Measurements from ENCODE around the gene OR1D5. TPM values are rescaled to one million over a fixed set of nuclear protein-coding genes. Genes with fewer than 3 reads are reported as not detected.
"Not testable (repeated sequence)": the region's sequence is repeated elsewhere in the genome, so short reads cannot be mapped to it uniquely, and the experiment has no call there.

The OR1D5 gene
- total and polyA plus RNA-seq, 4 experiments from 2014 or later = not detected

GRCh38 chr17:3032258-3033247 is 30.9 kb downstream of the OR1D5 start:
- Histone ChIP-seq H3K4me3 (ENCODE audit: low read length in 2 of 2) (no peak overlapping the region), H3K9me3 (ENCODE audit: control insufficient read depth in 1 of 2, low read length in 2 of 2) (no peaks in the 10 kb centered on the region), H3K36me3 (ENCODE audit: insufficient read depth, low read length) (peaks cover 13% of the 10 kb centered on the region), H3K27me3 (ENCODE audit: insufficient read depth, low read length) (no peaks in the 10 kb centered on the region), H3K27ac (ENCODE audit: low read depth, low read length) (no peak overlapping the region), H3K4me1 (ENCODE audit: insufficient read depth, low read length) (no peaks in the 10 kb centered on the region)
- no peak overlapping the region for H3K4me3 Mint-ChIP-seq
- peaks cover 38 to 39% of the 10 kb centered on the region in 2 donors for H3K36me3 Mint-ChIP-seq
- CTCF ChIA-PET (ENCODE audit: partially characterized antibody) = no interaction called here
- POLR2A ChIA-PET (ENCODE audit: partially characterized antibody) = no interaction called here
- H3K4me1 Mint-ChIP-seq = peaks cover 0 to 3% (median 0%) of the 10 kb centered on the region in 4 donors
- peaks cover 0 to 3% (median 0%) of the 10 kb centered on the region in 8 donors for H3K9me3 Mint-ChIP-seq
- H3K27me3 Mint-ChIP-seq = no peaks in the 10 kb centered on the region
- no peak overlapping the region for H3K27ac Mint-ChIP-seq
- intact Hi-C loops (cut with micrococcal nuclease) = no loop called here
- DNase-seq = no peak

- H3K4me1 ChIP-seq (ENCODE audit: insufficient read depth, low read length); H3K4me1 Mint-ChIP-seq; H3K9me3 Mint-ChIP-seq; H3K27ac ChIP-seq (ENCODE audit: low read depth, low read length); H3K9me3 ChIP-seq (ENCODE audit: control insufficient read depth in 1 of 2, low read length in 2 of 2); H3K27ac Mint-ChIP-seq; H3K27me3 ChIP-seq (ENCODE audit: insufficient read depth, low read length); intact Hi-C loops (cut with micrococcal nuclease); H3K27me3 Mint-ChIP-seq; DNase-seq; POLR2A ChIA-PET (ENCODE audit: partially characterized antibody); H3K4me3 ChIP-seq (ENCODE audit: low read length in 2 of 2); H3K4me3 Mint-ChIP-seq: not testable (repeated sequence)
- H3K36me3 Mint-ChIP-seq = peaks cover 39 to 48% of the 10 kb centered on the region in 2 donors
- H3K36me3 ChIP-seq (ENCODE audit: insufficient read depth, low read length) = peaks cover 27% of the 10 kb centered on the region
- CTCF ChIA-PET (ENCODE audit: partially characterized antibody) = interaction anchor here (1.5 kb wide), 1 partner anchor 18 kb away, joined by 3 read pairs; no protein-coding TSS in a partner anchor
Observed at GRCh38 chr17:3030852-3031470, 32.4 kb downstream of the OR1D5 start.

- Mint-ChIP-seq H3K4me3 (no peak overlapping the region), H3K4me1 (no peaks in the 10 kb centered on the region), H3K27ac (no peak overlapping the region), H3K9me3 (peaks cover 0 to 3% (median 0%) of the 10 kb centered on the region in 8 donors), H3K27me3 (no peaks in the 10 kb centered on the region), H3K36me3 (peaks cover 36 to 46% of the 10 kb centered on the region in 2 donors)
- H3K9me3 ChIP-seq (ENCODE audit: control insufficient read depth in 1 of 2, low read length in 2 of 2) = no peaks in the 10 kb centered on the region
- no peaks in the 10 kb centered on the region for H3K27me3 ChIP-seq (ENCODE audit: insufficient read depth, low read length)
- no peak for DNase-seq
- no peaks in the 10 kb centered on the region for H3K4me1 ChIP-seq (ENCODE audit: insufficient read depth, low read length)
- H3K4me3 ChIP-seq (ENCODE audit: low read length in 2 of 2) = no peak overlapping the region
- peaks cover 32% of the 10 kb centered on the region for H3K36me3 ChIP-seq (ENCODE audit: insufficient read depth, low read length)
- POLR2A ChIA-PET (ENCODE audit: partially characterized antibody) = no interaction called here
- intact Hi-C loops (cut with micrococcal nuclease) = no loop called here
- CTCF ChIA-PET (ENCODE audit: partially characterized antibody) = no interaction called here
- no peak overlapping the region for H3K27ac ChIP-seq (ENCODE audit: low read depth, low read length)
Observed at GRCh38 chr17:3030096-3030495, 33.3 kb downstream of the OR1D5 start.

- H3K27me3 Mint-ChIP-seq = no peaks in the 10 kb centered on the region
- no peaks in the 10 kb centered on the region for H3K9me3 ChIP-seq (ENCODE audit: control insufficient read depth in 1 of 2, low read length in 2 of 2)
Observed at GRCh38 chr17:3029213-3029913, 34.0 kb downstream of the OR1D5 start.

DNA sequence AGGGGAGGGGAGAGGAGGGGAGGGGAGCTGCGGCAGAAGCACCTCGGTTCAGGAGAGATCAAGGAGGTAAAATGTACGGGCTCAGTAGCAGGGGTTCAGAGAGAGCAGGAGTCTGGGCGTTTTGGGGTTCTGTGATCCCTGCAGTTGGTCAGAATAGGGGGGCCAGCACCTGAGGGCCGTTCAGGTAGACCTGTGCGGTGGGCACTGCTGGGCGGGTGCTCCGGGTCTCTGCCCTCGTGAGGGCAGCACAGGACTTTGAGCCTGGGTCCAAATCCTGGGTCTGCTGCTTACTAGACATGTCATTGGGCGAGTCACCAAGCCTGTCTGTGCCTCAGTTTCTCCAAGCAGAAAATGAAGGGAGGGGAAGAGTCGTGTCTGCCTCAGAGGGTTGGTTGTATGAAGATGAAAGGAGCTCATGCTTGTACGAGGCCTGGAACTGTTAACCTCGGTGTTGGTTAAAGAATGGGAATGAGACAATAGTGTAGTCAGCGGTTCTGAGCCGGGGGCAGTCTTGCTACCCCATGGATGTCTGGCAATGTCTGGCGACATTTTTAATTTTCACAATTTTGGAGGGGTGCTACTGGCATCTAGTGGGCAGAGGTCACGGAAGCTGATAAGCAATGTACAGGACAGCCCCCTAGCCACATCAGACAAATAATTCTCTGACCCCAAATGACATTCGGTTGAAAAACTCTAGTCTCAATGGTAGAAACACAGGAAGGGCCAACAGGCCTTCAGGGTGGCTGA is 35.4 kb downstream of the OR1D5 start:
- ChIA-PET CTCF (ENCODE audit: partially characterized antibody) (no interaction called here), POLR2A (ENCODE audit: partially characterized antibody) (no interaction called here)
- Mint-ChIP-seq H3K36me3 (peaks cover 44 to 56% of the 10 kb centered on the region in 2 donors), H3K27ac (no peak overlapping the region), H3K9me3 (peaks cover 0 to 8% (median under 1%) of the 10 kb centered on the region in 8 donors), H3K4me1 (peaks cover 0 to 2% (median under 1%) of the 10 kb centered on the region in 4 donors), H3K4me3 (no peak overlapping the region), H3K27me3 (no peaks in the 10 kb centered on the region)
- H3K27ac ChIP-seq (ENCODE audit: low read depth, low read length) = no peak overlapping the region
- H3K9me3 ChIP-seq (ENCODE audit: control insufficient read depth in 1 of 2, low read length in 2 of 2) = no peaks in the 10 kb centered on the region
- no peaks in the 10 kb centered on the region for H3K27me3 ChIP-seq (ENCODE audit: insufficient read depth, low read length)
- DNase-seq = no peak
- H3K4me3 ChIP-seq (ENCODE audit: low read length in 2 of 2) = no peak overlapping the region
- intact Hi-C loops (cut with micrococcal nuclease) = no loop called here
- H3K4me1 ChIP-seq (ENCODE audit: insufficient read depth, low read length) = no peaks in the 10 kb centered on the region
- peaks cover 37% of the 10 kb centered on the region for H3K36me3 ChIP-seq (ENCODE audit: insufficient read depth, low read length)

More at GRCh38 chr17:3029213-3029913, 34.0 kb downstream of the OR1D5 start:
- H3K36me3 ChIP-seq (ENCODE audit: insufficient read depth, low read length) = peaks cover 32% of the 10 kb centered on the region
- POLR2A ChIA-PET (ENCODE audit: partially characterized antibody) = no interaction called here
- H3K4me1 Mint-ChIP-seq = peaks cover 0 to 2% (median 0%) of the 10 kb centered on the region in 4 donors
- no peaks in the 10 kb centered on the region for H3K27me3 ChIP-seq (ENCODE audit: insufficient read depth, low read length)
- H3K4me1 ChIP-seq (ENCODE audit: insufficient read depth, low read length) = no peaks in the 10 kb centered on the region
- no peak overlapping the region for H3K4me3 Mint-ChIP-seq
- H3K36me3 Mint-ChIP-seq = peaks cover 41 to 49% of the 10 kb centered on the region in 2 donors
- no peak overlapping the region for H3K4me3 ChIP-seq (ENCODE audit: low read length in 2 of 2)
- no peak overlapping the region for H3K27ac ChIP-seq (ENCODE audit: low read depth, low read length)
- DNase-seq = no peak
- peaks cover 0 to 5% (median 0%) of the 10 kb centered on the region in 8 donors for H3K9me3 Mint-ChIP-seq
- peak overlapping the region in 1 of 7 donors; percentile 57 for H3K27ac Mint-ChIP-seq
- CTCF ChIA-PET (ENCODE audit: partially characterized antibody) = no interaction called here
- intact Hi-C loops (cut with micrococcal nuclease) = no loop called here

DNA sequence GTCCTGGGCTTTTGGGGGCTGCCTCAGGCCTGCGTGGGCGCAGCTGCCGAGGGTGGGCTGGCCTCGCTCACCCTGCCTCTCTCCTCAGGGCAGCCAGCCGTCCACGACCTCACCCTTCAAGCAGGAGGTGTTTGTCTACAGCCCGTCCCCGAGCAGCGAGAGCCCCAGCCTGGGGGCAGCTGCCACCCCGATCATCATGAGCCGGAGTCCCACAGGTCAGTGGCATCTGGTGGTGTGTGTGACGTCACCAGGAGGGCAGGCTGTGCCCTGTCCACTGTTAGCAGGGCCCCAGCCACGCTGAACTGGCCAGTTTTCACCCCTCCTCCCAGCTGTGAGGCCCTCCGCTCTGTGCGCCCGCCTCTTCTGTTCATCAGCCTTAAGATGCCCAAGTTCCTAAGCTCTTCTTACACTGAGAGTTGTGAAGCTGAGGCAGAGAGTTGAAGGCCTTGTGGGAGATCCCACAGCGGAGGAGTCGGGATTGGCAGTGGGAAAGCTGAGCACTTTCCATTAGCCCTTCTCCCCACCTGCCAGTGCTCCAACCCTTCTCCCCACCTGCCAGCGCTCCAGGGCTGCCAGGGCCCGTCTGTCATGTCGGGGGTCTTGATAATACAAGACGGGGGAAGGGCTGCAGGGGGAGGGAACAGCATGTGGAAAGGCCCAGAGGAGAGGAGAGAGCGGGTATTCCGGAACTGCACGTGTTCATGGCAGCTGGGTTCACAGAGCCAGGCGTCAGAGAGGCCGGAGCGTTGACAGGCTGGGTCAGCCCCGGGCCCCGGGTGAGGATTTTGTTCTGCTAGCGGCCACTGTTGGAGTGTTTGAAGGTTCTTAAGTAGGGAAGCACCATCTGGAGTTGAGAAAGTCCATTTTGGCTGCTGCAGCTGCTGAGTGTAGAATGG is 36.3 kb downstream of the OR1D5 start:
- Mint-ChIP-seq H3K4me3 (no peak overlapping the region), H3K27ac (peak overlapping the region in 1 of 7 donors; percentile 62), H3K27me3 (no peaks in the 10 kb centered on the region), H3K4me1 (peaks cover 0 to 2% (median under 1%) of the 10 kb centered on the region in 4 donors), H3K9me3 (peaks cover 0 to 13% (median 7%) of the 10 kb centered on the region in 8 donors), H3K36me3 (peaks cover 49 to 60% of the 10 kb centered on the region in 2 donors)
- intact Hi-C loops (cut with micrococcal nuclease) = no loop called here
- ChIA-PET POLR2A (ENCODE audit: partially characterized antibody) (no interaction called here), CTCF (ENCODE audit: partially characterized antibody) (no interaction called here)
- no peak for DNase-seq
- H3K9me3 ChIP-seq (ENCODE audit: control insufficient read depth in 1 of 2, low read length in 2 of 2) = no peaks in the 10 kb centered on the region
- H3K4me3 ChIP-seq (ENCODE audit: low read length in 2 of 2) = no peak overlapping the region
- no peak overlapping the region for H3K27ac ChIP-seq (ENCODE audit: low read depth, low read length)
- H3K27me3 ChIP-seq (ENCODE audit: insufficient read depth, low read length) = no peaks in the 10 kb centered on the region
- no peaks in the 10 kb centered on the region for H3K4me1 ChIP-seq (ENCODE audit: insufficient read depth, low read length)
- peaks cover 40% of the 10 kb centered on the region for H3K36me3 ChIP-seq (ENCODE audit: insufficient read depth, low read length)

Data from CD4-positive, alpha-beta memory T cell (primary cell).